MM.1S (cell line): ENCODE results near the gene P2RX2.

Experiments used
- DNase-seq: peaks from one replicate; pipeline ENCODE4 v3.0.0-alpha.2; 2015
- H2AFZ ChIP-seq: fragments of 300-600 bp; sonication (generic); 2 replicates; pipeline ENCODE4 v1.6.0; 2016; ENCODE audit warnings: antibody characterized with exemption, low read length
- H3F3A ChIP-seq: fragments of 300-600 bp; sonication (generic); 2 replicates; pipeline ENCODE4 v1.6.1; 2016; ENCODE audit warnings: mild to moderate bottlenecking, antibody characterized with exemption, low read length, moderate library complexity, mixed read lengths; ENCODE audit not compliant: insufficient read depth
- H3K27ac ChIP-seq: fragments of 300-600 bp; sonication (generic); 2 replicates; pipeline ENCODE4 v1.5.1; 2016; ENCODE audit warnings: mild to moderate bottlenecking, low read length
- H3K27me3 ChIP-seq: fragments of 300-600 bp; sonication (generic); replicated peaks from 2 replicates; pipeline ENCODE4 v1.6.0; 2016; ENCODE audit warnings: low read length; ENCODE audit not compliant: insufficient read depth
- H3K36me3 ChIP-seq: fragments of 300-600 bp; sonication (generic); replicated peaks from 2 replicates; pipeline ENCODE4 v1.6.1; 2016; ENCODE audit warnings: mild to moderate bottlenecking, low read length, mixed read lengths; ENCODE audit not compliant: insufficient read depth
- H3K4me1 ChIP-seq: fragments of 300-600 bp; sonication (generic); 2 replicates; pipeline ENCODE4 v1.6.1; 2016; ENCODE audit warnings: low read length, mixed read lengths
- H3K4me2 ChIP-seq: fragments of 300-600 bp; sonication (generic); 2 replicates; pipeline ENCODE4 v1.6.0; 2016; ENCODE audit warnings: low read depth, low read length
- H3K4me3 ChIP-seq: fragments of 300-600 bp; sonication (generic); 2 replicates; pipeline ENCODE4 v1.5.1; 2016; ENCODE audit warnings: low read length, mixed read lengths
- H3K79me2 ChIP-seq: fragments of 300-600 bp; sonication (generic); 2 replicates; pipeline ENCODE4 v1.6.1; 2016; ENCODE audit warnings: mixed run types, low read length, mixed read lengths
- H3K9ac ChIP-seq: fragments of 300-600 bp; sonication (generic); 2 replicates; pipeline ENCODE4 v1.6.1; 2016; ENCODE audit warnings: low read length, mixed read lengths
- H3K9me2 ChIP-seq: fragments of 300-600 bp; sonication (generic); replicated peaks from 2 replicates; pipeline ENCODE4 v1.6.1; 2016; ENCODE audit warnings: mild to moderate bottlenecking, low read length, mixed read lengths; ENCODE audit not compliant: insufficient read depth
- H3K9me3 ChIP-seq: fragments of 300-600 bp; sonication (generic); replicated peaks from 2 replicates; pipeline ENCODE4 v1.6.1; 2016; ENCODE audit warnings: mild to moderate bottlenecking, low read length, mixed read lengths; ENCODE audit not compliant: insufficient read depth
- H4K20me1 ChIP-seq: fragments of 300-600 bp; sonication (generic); 2 replicates; pipeline ENCODE4 v1.6.1; 2016; ENCODE audit warnings: mild to moderate bottlenecking, low read length, moderate library complexity, mixed read lengths; ENCODE audit not compliant: insufficient read depth
- EZH2 ChIP-seq: fragments of 300-600 bp; sonication (generic); optimal IDR thresholded peaks from 2 replicates; pipeline ENCODE3; 2017; ENCODE audit warnings: low read depth, mild to moderate bottlenecking, antibody characterized with exemption, low read length, mixed read lengths
- EZH2phosphoT487 ChIP-seq: fragments of 300-600 bp; sonication (generic); IDR thresholded peaks from 2 replicates; pipeline ENCODE4 v1.6.1; 2018; ENCODE audit warnings: antibody characterized with exemption, low read length
- TF ChIP-seq, protein P1 (sequence below): fragments of 300-600 bp; sonication (generic); IDR thresholded peaks from 2 replicates; pipeline ENCODE4 v1.5.1; 2016; ENCODE audit warnings: antibody characterized with exemption, low read length, mixed read lengths

The P2RX2 gene

DNA sequence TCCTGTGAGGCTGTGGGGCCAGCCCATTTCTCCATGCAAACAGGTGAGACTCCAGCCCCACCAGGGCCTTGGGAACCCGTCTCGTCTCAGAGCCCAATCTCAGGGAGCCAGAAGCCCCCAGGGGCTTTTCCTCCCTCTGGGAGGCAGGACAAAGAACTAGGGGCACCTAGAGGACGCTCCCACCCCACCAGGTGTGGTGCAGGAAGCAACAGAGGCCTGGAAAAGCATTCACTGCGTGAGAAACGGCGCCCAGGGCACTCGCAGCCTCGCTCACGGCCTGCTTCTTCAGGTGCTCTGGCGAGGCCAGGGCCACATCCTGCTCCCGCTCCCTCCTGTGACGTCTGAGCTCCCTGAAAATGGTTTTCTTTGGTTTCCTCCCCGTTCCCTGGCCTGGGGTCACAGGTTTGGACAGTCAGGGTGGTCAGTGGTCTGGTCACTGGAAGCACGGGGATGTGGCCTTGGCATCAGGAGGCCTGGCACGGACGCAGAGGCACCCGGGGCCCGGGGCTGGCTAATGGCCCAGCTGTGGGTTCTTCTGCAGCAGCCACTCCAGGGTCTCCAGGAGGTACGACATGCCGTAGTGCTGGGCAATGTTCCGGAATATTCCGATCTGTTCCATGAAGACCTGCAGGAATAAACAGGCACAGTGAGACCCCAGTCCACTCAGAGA lies 5.7 kb downstream of the P2RX2 start:
- no peak overlapping the region for H3K9ac ChIP-seq
- H3K27ac ChIP-seq, result no peak overlapping the region
- H4K20me1 ChIP-seq, result no peaks in the 10 kb centered on the region
- H3K4me3 ChIP-seq, result no peak overlapping the region
- H3K4me2 ChIP-seq, result no peak overlapping the region
- no peak for DNase-seq
- no peaks in the 10 kb centered on the region for H3K9me3 ChIP-seq
- no peaks in the 10 kb centered on the region for H3K9me2 ChIP-seq
- no peaks in the 10 kb centered on the region for H3K36me3 ChIP-seq
- no peaks in the 10 kb centered on the region for H3K27me3 ChIP-seq
- no peaks in the 10 kb centered on the region for H3K79me2 ChIP-seq
- TF ChIP-seq EZH2 (no peak), EZH2phosphoT487 (no peak)
- H3K4me1 ChIP-seq, result no peaks in the 10 kb centered on the region
- H3F3A ChIP-seq, result no peaks in the 10 kb centered on the region
- no peak overlapping the region for H2AFZ ChIP-seq

DNA sequence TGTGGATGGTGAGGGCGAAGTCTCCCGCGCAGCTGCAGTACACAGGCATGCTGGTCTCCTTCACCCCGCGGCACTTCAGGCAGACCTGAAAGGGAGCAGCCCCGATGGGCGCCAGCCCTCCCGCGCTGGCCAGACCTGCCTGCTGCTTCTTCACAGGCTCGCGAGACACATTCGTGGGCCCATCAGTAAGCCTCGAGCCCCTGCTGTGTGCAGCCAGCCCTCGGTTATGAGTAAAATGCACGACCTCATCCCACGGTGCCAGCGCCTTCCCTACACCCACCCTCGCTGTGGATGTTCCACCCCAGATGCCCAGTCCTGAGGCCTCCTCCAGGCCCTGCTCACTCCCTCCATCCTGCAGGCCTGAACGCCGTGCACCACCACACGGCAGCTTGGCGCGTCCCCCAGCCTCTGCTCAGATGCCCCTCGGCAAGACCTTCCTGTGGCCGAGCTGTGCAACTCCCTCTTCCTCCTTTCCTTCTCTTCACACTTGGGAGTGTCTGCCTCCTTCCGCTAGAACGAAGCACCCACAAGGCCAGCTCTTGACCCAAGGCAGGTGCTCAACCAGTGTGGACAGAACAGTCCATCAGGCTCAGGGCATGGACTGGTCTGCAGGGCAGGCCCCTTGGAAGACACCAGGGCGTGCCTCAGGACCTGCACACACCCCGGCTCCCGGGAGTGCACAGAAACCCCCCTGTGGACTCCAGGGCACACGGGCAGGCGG lies 6.5 kb downstream of the P2RX2 start:
- Histone ChIP-seq H3K79me2 (no peaks in the 10 kb centered on the region), H2AFZ (no peak overlapping the region), H3K36me3 (no peaks in the 10 kb centered on the region), H3K9ac (no peak overlapping the region), H3K9me3 (no peaks in the 10 kb centered on the region), H3F3A (no peaks in the 10 kb centered on the region), H3K4me3 (no peak overlapping the region), H3K27ac (no peak overlapping the region), H3K4me1 (no peaks in the 10 kb centered on the region), H4K20me1 (no peaks in the 10 kb centered on the region), H3K27me3 (no peaks in the 10 kb centered on the region), H3K4me2 (no peak overlapping the region), H3K9me2 (no peaks in the 10 kb centered on the region)
- DNase-seq, result no peak
- TF ChIP-seq EZH2 (no peak), EZH2phosphoT487 (no peak)
- TF ChIP-seq, protein P1, sequence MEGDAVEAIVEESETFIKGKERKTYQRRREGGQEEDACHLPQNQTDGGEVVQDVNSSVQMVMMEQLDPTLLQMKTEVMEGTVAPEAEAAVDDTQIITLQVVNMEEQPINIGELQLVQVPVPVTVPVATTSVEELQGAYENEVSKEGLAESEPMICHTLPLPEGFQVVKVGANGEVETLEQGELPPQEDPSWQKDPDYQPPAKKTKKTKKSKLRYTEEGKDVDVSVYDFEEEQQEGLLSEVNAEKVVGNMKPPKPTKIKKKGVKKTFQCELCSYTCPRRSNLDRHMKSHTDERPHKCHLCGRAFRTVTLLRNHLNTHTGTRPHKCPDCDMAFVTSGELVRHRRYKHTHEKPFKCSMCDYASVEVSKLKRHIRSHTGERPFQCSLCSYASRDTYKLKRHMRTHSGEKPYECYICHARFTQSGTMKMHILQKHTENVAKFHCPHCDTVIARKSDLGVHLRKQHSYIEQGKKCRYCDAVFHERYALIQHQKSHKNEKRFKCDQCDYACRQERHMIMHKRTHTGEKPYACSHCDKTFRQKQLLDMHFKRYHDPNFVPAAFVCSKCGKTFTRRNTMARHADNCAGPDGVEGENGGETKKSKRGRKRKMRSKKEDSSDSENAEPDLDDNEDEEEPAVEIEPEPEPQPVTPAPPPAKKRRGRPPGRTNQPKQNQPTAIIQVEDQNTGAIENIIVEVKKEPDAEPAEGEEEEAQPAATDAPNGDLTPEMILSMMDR, result no peak

DNA sequence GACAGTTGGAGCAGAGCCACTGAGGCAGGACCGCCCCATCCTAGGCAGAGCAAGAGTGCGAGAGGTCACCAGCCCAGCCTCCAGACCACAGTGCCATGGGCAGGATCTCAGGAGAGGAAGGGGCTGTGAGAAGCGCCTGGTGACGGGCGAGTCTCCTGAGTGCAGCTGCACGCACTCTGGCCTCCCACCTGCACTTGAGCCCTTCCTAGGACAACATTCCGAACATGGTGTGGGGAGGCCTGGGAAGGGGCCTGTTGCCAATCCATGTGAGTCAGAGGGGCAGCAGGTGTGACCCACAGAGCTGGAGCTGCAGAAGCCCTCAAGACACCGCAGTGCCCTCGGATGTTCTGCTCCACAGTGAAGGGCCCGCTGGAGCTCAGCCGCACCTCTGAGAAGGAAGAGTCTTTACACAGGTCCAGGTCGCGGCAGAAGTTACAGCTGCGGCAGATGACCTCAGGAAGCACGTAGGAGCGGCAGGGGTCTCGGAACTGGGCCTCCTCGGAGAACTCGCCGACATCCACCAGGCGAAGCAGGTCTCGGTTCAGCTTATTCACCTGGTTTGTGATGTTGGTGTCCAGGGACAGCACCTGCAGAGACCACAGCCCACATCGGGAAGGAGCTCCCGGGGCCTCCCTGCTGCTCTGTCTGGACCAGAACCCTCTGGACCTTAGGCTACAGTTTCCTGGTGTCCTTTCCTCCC lies 7.3 kb downstream of the P2RX2 start:
- no peaks in the 10 kb centered on the region for H3K9me2 ChIP-seq
- no peak overlapping the region for H3K9ac ChIP-seq
- TF ChIP-seq, protein P1, result no peak
- TF ChIP-seq EZH2 (no peak), EZH2phosphoT487 (no peak)
- H3K4me3 ChIP-seq, result no peak overlapping the region
- H2AFZ ChIP-seq, result no peak overlapping the region
- H4K20me1 ChIP-seq, result no peaks in the 10 kb centered on the region
- no peaks in the 10 kb centered on the region for H3K36me3 ChIP-seq
- H3F3A ChIP-seq, result no peaks in the 10 kb centered on the region
- H3K27ac ChIP-seq, result no peak overlapping the region
- no peaks in the 10 kb centered on the region for H3K4me1 ChIP-seq
- DNase-seq, result no peak
- H3K79me2 ChIP-seq, result no peaks in the 10 kb centered on the region
- H3K4me2 ChIP-seq, result no peak overlapping the region
- H3K9me3 ChIP-seq, result no peaks in the 10 kb centered on the region
- no peaks in the 10 kb centered on the region for H3K27me3 ChIP-seq
